PC-9 (cell line): ENCODE results near the gene IGF2. TPM values are rescaled to one million over a fixed set of nuclear protein-coding genes. Genes with fewer than 3 reads are reported as not detected.

Experiments used
- BruUV-seq: library from RNA; stranded (reverse); fragments of 400-500 nt; replicated peaks from 2 replicates; lab custom pipeline; 2021; lab: Mats Ljungman, UMichigan
- CTCF ChIA-PET: fragments of 300-600 bp; sonication (Branson Sonifier 250); formaldehyde crosslinking; loops from one replicate; lab custom pipeline; 2022; ENCODE audit warnings: antibody characterized with exemption; lab: Charles Lee
- POLR2A ChIA-PET: fragments of 300-600 bp; sonication (Branson Sonifier 250); formaldehyde crosslinking; loops from one replicate; lab custom pipeline; 2022; ENCODE audit warnings: antibody characterized with exemption; ENCODE audit not compliant: unreplicated experiment; lab: Charles Lee
- DNase-seq, 2 experiments: peaks; one replicate each; pipeline versions ENCODE4 v3.0.0 to v3.0.0-alpha.2; 2015 to 2022; ENCODE audit warnings: mixed read lengths in 1 of 2
- H2AFZ ChIP-seq: fragments of 200-600 bp; sonication (generic); 2 replicates; pipeline ENCODE4 v1.8.1; 2017; ENCODE audit warnings: antibody characterized with exemption
- H3F3A ChIP-seq: fragments of 200-600 bp; sonication (generic); 2 replicates; pipeline ENCODE4 v1.8.1; 2017; ENCODE audit warnings: antibody characterized with exemption, mild to moderate bottlenecking, low read depth; ENCODE audit not compliant: insufficient read depth
- H3K27ac ChIP-seq: fragments of 200-600 bp; sonication (generic); 2 replicates; pipeline ENCODE4 v1.6.1; 2016; ENCODE audit warnings: mixed run types
- H3K27me3 ChIP-seq: fragments of 200-600 bp; sonication (generic); 2 replicates; pipeline ENCODE4 v1.6.1; 2016; ENCODE audit warnings: low read depth, mixed run types; ENCODE audit not compliant: insufficient read depth
- H3K36me3 ChIP-seq: fragments of 200-600 bp; sonication (generic); 2 replicates; pipeline ENCODE4 v1.6.1; 2016; ENCODE audit warnings: low read depth, mixed run types
- H3K4me1 ChIP-seq: fragments of 200-600 bp; sonication (generic); replicated peaks from 2 replicates; pipeline ENCODE4 v1.6.1; 2016; ENCODE audit warnings: mixed run types; ENCODE audit not compliant: insufficient read depth
- H3K4me2 ChIP-seq: fragments of 200-600 bp; sonication (generic); 2 replicates; pipeline ENCODE4 v1.6.1; 2017; ENCODE audit warnings: mixed run types
- H3K4me3 ChIP-seq: fragments of 200-600 bp; sonication (generic); 2 replicates; pipeline ENCODE4 v1.6.1; 2016; ENCODE audit warnings: mixed run types
- H3K79me2 ChIP-seq: fragments of 200-600 bp; sonication (generic); 2 replicates; pipeline ENCODE4 v1.6.1; 2017; ENCODE audit warnings: low read depth, mixed run types
- H3K9me2 ChIP-seq: fragments of 200-600 bp; sonication (generic); 2 replicates; pipeline ENCODE4 v1.8.1; 2017; ENCODE audit warnings: mild to moderate bottlenecking; ENCODE audit not compliant: insufficient read depth
- H3K9me3 ChIP-seq: fragments of 200-600 bp; sonication (generic); 2 replicates; pipeline ENCODE4 v1.8.1; 2016; ENCODE audit warnings: low read depth; ENCODE audit not compliant: insufficient read depth
- H4K20me1 ChIP-seq: fragments of 200-600 bp; sonication (generic); 2 replicates; pipeline ENCODE4 v1.8.1; 2017; ENCODE audit not compliant: insufficient read depth
- CTCF ChIP-seq: fragments of 200-600 bp; sonication (generic); conservative IDR thresholded peaks from 2 replicates; pipeline ENCODE4 v1.6.1; 2017; ENCODE audit warnings: mixed run types, antibody characterized with exemption, mild to moderate bottlenecking, moderate library complexity
- EZH2 ChIP-seq: fragments of 200-600 bp; sonication (generic); IDR thresholded peaks from 2 replicates; pipeline ENCODE4 v1.8.0; 2017; ENCODE audit warnings: antibody characterized with exemption, low read depth
- intact Hi-C: fragments of 100-400 bp; cut with micrococcal nuclease; formaldehyde crosslinking; loops from one replicate; pipeline ENCODE4 v1.10.0; 2022; ENCODE audit not compliant: unreplicated experiment
- total RNA-seq: library from RNA; stranded (reverse); gene quantifications from 2 replicates; pipeline ENCODE4 v1.2.3, GENCODE V29; 2021

IGF2 gene
- total RNA-seq, 1 experiment from 2014 or later = 0.24 TPM

DNA sequence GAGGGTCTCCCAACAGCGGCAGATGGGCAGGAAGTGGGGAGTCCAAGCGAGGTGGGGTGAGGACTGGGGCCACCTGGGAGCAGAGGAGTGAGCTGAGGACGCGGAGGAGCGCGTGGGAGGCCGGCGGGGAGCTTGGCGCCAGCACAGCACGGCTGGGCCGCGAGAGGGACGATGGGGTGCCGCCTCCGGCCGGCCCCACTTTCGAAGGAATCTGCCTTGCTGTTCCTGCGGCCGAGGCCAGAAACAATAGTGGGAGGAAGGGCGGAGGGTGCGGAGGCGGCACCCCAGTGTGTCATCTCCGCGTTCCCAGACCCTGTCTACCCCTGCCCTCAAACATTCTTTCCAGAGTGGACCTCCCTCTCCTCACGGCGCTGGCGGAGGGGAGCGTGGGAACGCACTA lies 16.3 kb upstream of the IGF2 start:
- Histone ChIP-seq H3K27me3 (no peaks in the 10 kb centered on the region), H3K36me3 (no peaks in the 10 kb centered on the region), H3K9me2 (no peaks in the 10 kb centered on the region), H3K4me1 (no peaks in the 10 kb centered on the region), H3K9me3 (no peaks in the 10 kb centered on the region), H4K20me1 (no peaks in the 10 kb centered on the region), H3F3A (peaks cover 4% of the 10 kb centered on the region; the same call in 1 of the 2 replicates), H3K27ac (no peak overlapping the region), H3K79me2 (no peaks in the 10 kb centered on the region), H2AFZ (no peak overlapping the region), H3K4me3 (no peak overlapping the region), H3K4me2 (no peak overlapping the region)
- no TSS peak for BruUV-seq
- TF ChIP-seq CTCF (no peak), EZH2 (no peak)
- CTCF ChIA-PET = interaction anchor here (0.9 kb wide), 1 partner anchor 147 kb away, joined by 3 read pairs; no protein-coding TSS in a partner anchor
- intact Hi-C loops = no loop called here
- POLR2A ChIA-PET = no interaction called here
- no peak for DNase-seq

GRCh38 chr11:2154889-2155288 lies 15.7 kb upstream of the IGF2 start:
- TF ChIP-seq EZH2 = no peak
- no peak for TF ChIP-seq CTCF
- no peaks in the 10 kb centered on the region for H3K79me2 ChIP-seq
- H3K27me3 ChIP-seq = no peaks in the 10 kb centered on the region
- no peaks in the 10 kb centered on the region for H4K20me1 ChIP-seq
- H3K4me2 ChIP-seq = no peak overlapping the region
- no peaks in the 10 kb centered on the region for H3K9me2 ChIP-seq
- H3K4me1 ChIP-seq = no peaks in the 10 kb centered on the region
- intact Hi-C loops = no loop called here
- H3F3A ChIP-seq = peaks cover 4% of the 10 kb centered on the region; the same call in 1 of the 2 replicates
- H3K36me3 ChIP-seq = no peaks in the 10 kb centered on the region
- no peaks in the 10 kb centered on the region for H3K9me3 ChIP-seq
- DNase-seq = no peak
- H3K4me3 ChIP-seq = no peak overlapping the region
- POLR2A ChIA-PET = no interaction called here
- H3K27ac ChIP-seq = no peak overlapping the region
- no peak overlapping the region for H2AFZ ChIP-seq
- CTCF ChIA-PET = no interaction called here
- no TSS peak for BruUV-seq

GRCh38 chr11:2154195-2154585 lies 15.0 kb upstream of the IGF2 start:
- Histone ChIP-seq H3K27ac (no peak overlapping the region), H3K36me3 (no peaks in the 10 kb centered on the region), H3K4me2 (no peak overlapping the region), H3K27me3 (no peaks in the 10 kb centered on the region), H3K4me1 (no peaks in the 10 kb centered on the region), H3F3A (peaks cover 4% of the 10 kb centered on the region; the same call in 1 of the 2 replicates), H3K9me3 (no peaks in the 10 kb centered on the region), H3K4me3 (no peak overlapping the region), H3K79me2 (no peaks in the 10 kb centered on the region), H2AFZ (no peak overlapping the region), H4K20me1 (no peaks in the 10 kb centered on the region), H3K9me2 (no peaks in the 10 kb centered on the region)
- TF ChIP-seq EZH2 = no peak
- no peak for TF ChIP-seq CTCF
- intact Hi-C loops = no loop called here
- DNase-seq = no peak
- no TSS peak for BruUV-seq
- POLR2A ChIA-PET = no interaction called here
- CTCF ChIA-PET = no interaction called here
